ENCODE measurements around the gene PPA1.

DNA sequence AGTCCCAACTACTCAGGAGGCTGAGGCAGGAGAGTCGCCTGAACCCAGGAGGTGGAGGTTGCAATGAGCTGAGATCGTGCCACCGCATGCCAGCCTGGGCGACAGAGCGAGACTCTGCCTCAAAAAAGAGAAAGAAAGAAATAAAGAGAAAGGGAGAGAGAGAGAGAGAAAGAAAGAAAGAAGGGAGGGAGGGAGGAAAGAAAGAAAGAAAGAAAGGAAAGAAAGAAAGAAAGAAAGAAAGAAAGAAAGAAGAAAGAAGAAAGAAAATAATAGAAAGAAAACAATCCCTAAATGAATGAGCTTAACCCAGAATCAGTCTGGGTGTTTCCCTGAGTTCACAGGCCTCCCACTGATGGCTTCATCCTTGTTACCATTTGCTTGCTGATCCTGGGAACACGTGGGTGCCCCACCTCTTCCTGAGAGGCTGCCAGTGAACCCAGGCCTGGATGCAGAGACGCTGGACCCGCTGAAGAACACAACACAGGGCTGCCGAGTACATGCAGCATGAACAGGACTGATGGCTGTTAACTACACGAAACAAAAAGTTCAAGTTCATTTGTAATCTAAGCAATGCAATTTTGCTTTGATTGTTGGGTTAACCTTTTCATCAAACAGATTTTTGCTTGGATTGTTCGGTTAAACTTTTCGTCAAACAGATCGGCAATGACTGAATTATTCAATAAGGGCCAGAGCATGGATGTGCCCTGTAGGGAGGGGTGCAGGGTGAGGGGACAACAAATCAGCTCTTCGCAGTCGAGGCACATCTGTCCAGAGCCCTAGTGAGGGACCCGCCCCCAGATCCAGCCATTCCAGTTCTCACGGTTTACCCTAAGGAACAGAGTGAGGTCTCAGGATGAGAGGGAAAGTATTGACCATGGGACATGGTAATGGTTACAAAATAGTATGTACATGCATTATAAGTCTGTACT lies 39.0 kb upstream of the PPA1 start:
- TF ChIP-seq, protein P1, sequence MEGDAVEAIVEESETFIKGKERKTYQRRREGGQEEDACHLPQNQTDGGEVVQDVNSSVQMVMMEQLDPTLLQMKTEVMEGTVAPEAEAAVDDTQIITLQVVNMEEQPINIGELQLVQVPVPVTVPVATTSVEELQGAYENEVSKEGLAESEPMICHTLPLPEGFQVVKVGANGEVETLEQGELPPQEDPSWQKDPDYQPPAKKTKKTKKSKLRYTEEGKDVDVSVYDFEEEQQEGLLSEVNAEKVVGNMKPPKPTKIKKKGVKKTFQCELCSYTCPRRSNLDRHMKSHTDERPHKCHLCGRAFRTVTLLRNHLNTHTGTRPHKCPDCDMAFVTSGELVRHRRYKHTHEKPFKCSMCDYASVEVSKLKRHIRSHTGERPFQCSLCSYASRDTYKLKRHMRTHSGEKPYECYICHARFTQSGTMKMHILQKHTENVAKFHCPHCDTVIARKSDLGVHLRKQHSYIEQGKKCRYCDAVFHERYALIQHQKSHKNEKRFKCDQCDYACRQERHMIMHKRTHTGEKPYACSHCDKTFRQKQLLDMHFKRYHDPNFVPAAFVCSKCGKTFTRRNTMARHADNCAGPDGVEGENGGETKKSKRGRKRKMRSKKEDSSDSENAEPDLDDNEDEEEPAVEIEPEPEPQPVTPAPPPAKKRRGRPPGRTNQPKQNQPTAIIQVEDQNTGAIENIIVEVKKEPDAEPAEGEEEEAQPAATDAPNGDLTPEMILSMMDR (IDR thresholded peaks at IDR 0.05; ENCODE audit: low read length): no peak
- no peak for TF ChIP-seq EZH2 (IDR thresholded peaks at IDR 0.05; ENCODE audit: borderline replicate concordance, low read length)

Data from OCI-LY1 (cell line).